Pancreas (tissue), 10 donors: Measurements from ENCODE around the gene NPFFR2. TPM values are rescaled to one million over a fixed set of nuclear protein-coding genes. Genes with fewer than 3 reads are reported as not detected.

Experiments
- ATAC-seq, 4 donors: fragments of 200-7000 bp; cut with Tn5 transposase; one replicate each; pipeline versions ENCODE4 v1.8.0 to v1.9.1; 2020; ENCODE audit warnings: mild to moderate bottlenecking in 4 of 4, moderate library complexity in 4 of 4
- DNase-seq, 6 donors: peaks; one replicate each; pipeline ENCODE4 v3.0.0-alpha.2; 2020
- FAIRE-seq: peaks from 2 replicates; lab custom pipeline; 2012; peaks lifted over from hg19 to GRCh38; lab: Jason Lieb, UNC
- H3K27ac ChIP-seq, 4 donors: fragments of 200-600 bp; sonication (generic); 1 replicate in 3 of 4; 2 replicates in 1 of 4; pipeline versions ENCODE4 v1.5.0 to v1.8.0; 2020
- H3K27me3 ChIP-seq, 4 donors: fragments of 200-600 bp; one replicate each; pipeline ENCODE4 v1.8.0; 2021
- H3K36me3 ChIP-seq, 3 donors: fragments of 200-600 bp; sonication (generic) in 1 of 3; one replicate each; pipeline versions ENCODE4 v1.5.0 to v1.8.0; 2020 to 2021
- H3K4me1 ChIP-seq, 3 donors: fragments of 200-600 bp; one replicate each; pipeline ENCODE4 v1.8.0; 2021
- H3K4me3 ChIP-seq, 4 donors: fragments of 200-600 bp; sonication (generic) in 2 of 4; one replicate each; pipeline versions ENCODE4 v1.5.0 to v1.8.0; 2020 to 2021
- H3K9me3 ChIP-seq, 4 donors: fragments of 200-600 bp; one replicate each; pipeline ENCODE4 v1.8.0; 2021
- CTCF ChIP-seq, 4 donors: fragments of 200-600 bp; sonication (generic) in 3 of 4; IDR thresholded peaks; one replicate each; pipeline versions ENCODE4 v1.5.0 to v1.8.0; 2021; ENCODE audit warnings: antibody characterized with exemption in 4 of 4
- WGBS, 2 donors: extraction: QIAGEN DNeasy Blood & Tissue Kit; methylation state at CpG; one replicate each; pipeline ENCODE4 v1.1.7; 2013; 5-methylcytosine and 5-hydroxymethylcytosine counted together
- intact Hi-C, 3 donors: fragments of 100-400 bp; cut with DNase I; formaldehyde crosslinking; loops; one replicate each; pipeline versions ENCODE4 v1.11.1 to v1.14.2; 2022
- polyA plus RNA-seq, 2 donors: library from polyadenylated mRNA; stranded (reverse); fragments of 200-250 nt; gene quantifications; one replicate each; pipeline ENCODE4 v1.2.3, GENCODE V29; 2013
- total RNA-seq, 6 donors: library from RNA; stranded (reverse); fragmentation: NEBNext Ultra II Directional in 4 of 6; extraction: Animal tissue kit (Norgen Biotek cat#: 25700) in 4 of 6; gene quantifications; one replicate each; pipeline versions ENCODE4 v1.2.1 to v1.2.4, GENCODE V29; 2021 to 2023
- donor health status: healthy with polysubstance abuse.
- donor health status: DM: no; HTN: no; CAD: no; lungs with moderate emphysema.
- donor health status: DM: no; HTN: no; CAD: no.
- donor health status: control.
- donor health status: control.
- donor health status: Bipolar disorder and iron deficiency.
- donor health status: DM: yes; HTN: yes; CAD: no.
- donor health status: DM: no; HTN: no; CAD: no.
- donor health status: DM: no; HTN: no; CAD: no.
- donor health status: DM: yes; HTN: yes; CAD: no.

Gene NPFFR2
- total and polyA plus RNA-seq, 8 donors, result not detected

DNA sequence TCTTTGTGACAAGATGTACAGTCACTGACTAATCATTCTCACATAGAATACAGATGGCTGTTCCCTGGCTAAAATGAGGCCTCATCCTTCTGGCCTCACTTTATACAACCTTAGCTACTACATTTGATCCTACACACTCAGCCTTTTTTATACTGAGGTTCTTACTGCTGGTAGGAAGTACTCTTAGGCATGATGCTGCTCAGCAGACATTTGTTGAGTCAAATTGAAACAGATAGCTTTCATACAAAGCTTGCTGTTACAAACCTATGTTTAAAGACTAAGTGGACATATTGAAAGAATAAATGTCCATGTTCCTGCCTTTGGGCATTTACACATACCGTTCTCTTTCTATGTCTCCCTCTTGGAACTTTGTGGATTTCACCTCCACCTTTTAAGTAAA lies 154.9 kb downstream of the NPFFR2 start:
- intact Hi-C loops, result no loop called here
- TF ChIP-seq CTCF (IDR thresholded peaks at IDR 0.05), result no peak
- Histone ChIP-seq H3K4me3 (no peak overlapping the region), H3K4me1 (no peaks in the 10 kb centered on the region), H3K27me3 (no peaks in the 10 kb centered on the region), H3K9me3 (no peaks in the 10 kb centered on the region), H3K36me3 (no peaks in the 10 kb centered on the region), H3K27ac (no peak overlapping the region)
- WGBS, 2 donors, result 71 to 90% methylated on average over 1 of the region's 1 CpG
- no peak for ATAC-seq
- no peak for DNase-seq
- no peak for FAIRE-seq

GRCh38 chr4:72194046-72194445 lies 162.2 kb downstream of the NPFFR2 start:
- 59 to 75% methylated on average over 8 of the region's 8 CpGs for WGBS, 2 donors
- Histone ChIP-seq H3K4me1 (no peaks in the 10 kb centered on the region), H3K9me3 (no peaks in the 10 kb centered on the region), H3K27ac (no peak overlapping the region), H3K27me3 (no peaks in the 10 kb centered on the region), H3K4me3 (no peak overlapping the region), H3K36me3 (no peaks in the 10 kb centered on the region)
- FAIRE-seq, result no peak
- no peak for DNase-seq
- intact Hi-C loops, result no loop called here
- TF ChIP-seq CTCF (IDR thresholded peaks at IDR 0.05), result no peak
- no peak for ATAC-seq

DNA sequence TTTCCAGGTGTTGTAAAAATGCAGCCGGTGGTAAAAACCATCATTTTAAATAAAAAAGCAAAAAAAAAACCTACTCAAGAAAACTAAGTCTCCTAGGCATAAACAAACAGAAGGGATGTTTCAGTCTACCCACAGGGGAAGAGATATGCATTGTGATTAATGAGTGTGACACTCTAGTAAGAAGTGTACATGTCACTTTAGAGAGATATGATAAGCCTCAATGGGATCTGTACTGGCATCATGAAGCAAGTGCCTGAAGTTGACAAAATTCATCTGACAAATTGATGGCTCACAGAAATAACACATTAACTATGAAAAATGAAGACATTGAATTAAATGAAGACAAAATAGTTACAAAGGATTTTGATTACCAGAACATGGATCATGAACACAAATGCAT lies 162.7 kb downstream of the NPFFR2 start:
- TF ChIP-seq CTCF (IDR thresholded peaks at IDR 0.05), result no peak
- DNase-seq (no peak), FAIRE-seq (no peak), ATAC-seq (no peak)
- Histone ChIP-seq H3K36me3 (no peaks in the 10 kb centered on the region), H3K4me3 (no peak overlapping the region), H3K27ac (no peak overlapping the region), H3K27me3 (no peaks in the 10 kb centered on the region), H3K4me1 (no peaks in the 10 kb centered on the region), H3K9me3 (no peaks in the 10 kb centered on the region)
- 40 to 58% methylated on average over 1 of the region's 1 CpG for whole genome bisulfite sequencing, 2 donors
- intact Hi-C loops, result no loop called here

Other genes starting within 250 kb of the NPFFR2 start
- gene GC, start 247.9 kb upstream of the NPFFR2 start, total RNA-seq, result 10 to 100 TPM; 17.2 to 92.9 (median 30.3) TPM
- 100 to 1,000 TPM in 1 of 2 donors, 1 to 10 TPM in 1; 8.0 to 289 TPM for gene GC, start 247.9 kb upstream of the NPFFR2 start, polyA plus RNA-seq